NCI-H1105 treated with DMSO at 0.1 percent for 48 hours (cell line): Measurements from ENCODE around the gene MEI4.
"Not testable (repeated sequence)": the region's sequence is repeated elsewhere in the genome, so short reads cannot be mapped to it uniquely, and the experiment has no call there.

Experiments
- DNase-seq: peaks from one replicate; lab custom pipeline; 2025; lab: John Stamatoyannopoulos, UW

Gene MEI4

GRCh38 chr6:77678048-77678447, 25.2 kb downstream of the MEI4 start:
- no peak for DNase-seq

GRCh38 chr6:77683515-77683914, 30.7 kb downstream of the MEI4 start:
- DNase-seq = no peak

GRCh38 chr6:77686931-77687330, 34.1 kb downstream of the MEI4 start:
- no peak for DNase-seq

- no peak for DNase-seq
Observed at GRCh38 chr6:77688649-77689048, 35.8 kb downstream of the MEI4 start.

- not testable (repeated sequence) for DNase-seq
Observed at GRCh38 chr6:77700095-77700494, 47.3 kb downstream of the MEI4 start.

GRCh38 chr6:77707603-77708002, 54.8 kb downstream of the MEI4 start:
- DNase-seq = no peak

GRCh38 chr6:77715588-77715987, 62.7 kb downstream of the MEI4 start:
- no peak for DNase-seq

GRCh38 chr6:77716311-77716710, 63.5 kb downstream of the MEI4 start:
- DNase-seq = no peak

- not testable (repeated sequence) for DNase-seq
Observed at GRCh38 chr6:77736010-77736409, 83.2 kb downstream of the MEI4 start.

GRCh38 chr6:77740380-77740779, 87.5 kb downstream of the MEI4 start:
- peak; percentile 12 for DNase-seq

- not testable (repeated sequence) for DNase-seq
Observed at GRCh38 chr6:77752156-77752555, 99.3 kb downstream of the MEI4 start.

GRCh38 chr6:77762386-77762785, 109.5 kb downstream of the MEI4 start:
- no peak for DNase-seq

GRCh38 chr6:77763124-77763523, 110.3 kb downstream of the MEI4 start:
- DNase-seq = no peak

- no peak for DNase-seq
Observed at GRCh38 chr6:77764364-77764763, 111.5 kb downstream of the MEI4 start.

GRCh38 chr6:77773157-77773822, 120.5 kb downstream of the MEI4 start:
- DNase-seq = no peak

GRCh38 chr6:77774457-77774856, 121.6 kb downstream of the MEI4 start:
- no peak for DNase-seq

- DNase-seq = no peak
Observed at GRCh38 chr6:77776441-77776840, 123.6 kb downstream of the MEI4 start.

GRCh38 chr6:77778527-77778926, 125.7 kb downstream of the MEI4 start:
- no peak for DNase-seq

GRCh38 chr6:77786935-77787629, 134.2 kb downstream of the MEI4 start:
- DNase-seq = no peak

GRCh38 chr6:77796824-77797809, 144.3 kb downstream of the MEI4 start:
- DNase-seq = no peak

GRCh38 chr6:77812304-77812703, 159.5 kb downstream of the MEI4 start:
- DNase-seq = no peak

- no peak for DNase-seq
Observed at GRCh38 chr6:77813090-77813489, 160.3 kb downstream of the MEI4 start.

- DNase-seq = no peak
Observed at GRCh38 chr6:77814119-77814518, 161.3 kb downstream of the MEI4 start.
